ENCODE measurements around the gene GID8. TPM values are rescaled to one million over a fixed set of nuclear protein-coding genes. Genes with fewer than 3 reads are reported as not detected.

Gene GID8
- total and polyA plus RNA-seq, 2 experiments from 2014 or later = 41.8 to 106 TPM

DNA sequence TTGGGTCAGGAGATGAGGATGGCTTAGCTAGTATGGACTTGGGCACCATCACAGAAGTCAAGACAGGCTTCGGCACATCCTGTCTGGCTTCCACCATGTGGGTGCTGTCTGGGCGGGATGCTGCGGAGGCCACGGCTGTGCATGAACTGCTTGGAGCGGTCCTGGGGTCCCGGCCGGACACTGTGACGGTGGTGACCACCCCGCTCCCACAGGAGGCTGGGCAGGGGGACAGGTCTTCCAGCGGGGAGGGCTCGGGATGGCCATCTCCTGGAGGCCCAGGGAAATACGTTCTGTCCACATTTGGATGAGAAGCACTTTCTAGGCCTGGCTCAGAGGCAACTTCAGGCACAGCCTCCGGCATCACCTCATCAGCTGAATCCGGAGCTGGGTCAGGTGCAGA lies 44.2 kb upstream of the GID8 start:
- H3K36me3 ChIP-seq (ENCODE audit: insufficient read depth) = peaks cover 78% of the 10 kb centered on the region

DNA sequence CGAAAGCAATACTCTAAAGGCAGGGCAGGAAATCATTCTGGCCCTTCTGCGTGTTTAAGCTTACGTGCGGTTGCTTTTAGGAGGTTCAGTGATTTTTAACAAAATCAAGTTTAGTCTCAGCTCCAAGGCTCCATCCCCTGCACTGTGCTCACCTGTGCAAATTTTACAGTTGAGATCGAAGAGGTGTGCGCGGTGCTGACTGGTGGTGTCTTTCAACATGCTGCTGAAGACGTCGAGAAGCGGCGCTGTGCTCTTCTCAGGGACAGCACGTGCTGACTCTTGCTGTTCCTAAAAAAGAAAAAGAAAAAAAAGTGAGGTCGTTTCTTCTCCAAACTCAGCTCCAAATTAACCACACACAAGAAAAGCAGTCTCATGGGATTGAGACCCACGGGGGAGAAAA lies 43.7 kb upstream of the GID8 start:
- H3F3A ChIP-seq (replicated peaks; ENCODE audit: low read depth) = peaks cover 73% of the 10 kb centered on the region
- DNase-seq (ENCODE audit: low spot score) = no peak
- no peak overlapping the region for H3K4me2 ChIP-seq
- Mint-ChIP-seq H3K9me3 (no peaks in the 10 kb centered on the region; the same call in 2 of the 3 replicates), H3K36me3 (ENCODE audit: low read depth) (peaks cover 72% of the 10 kb centered on the region), H3K27me3 (ENCODE audit: insufficient read depth, low read depth, poor library complexity) (peaks cover 22% of the 10 kb centered on the region), H3K4me1 (peaks cover 19% of the 10 kb centered on the region), H3K4me3 (no peak overlapping the region), H3K27ac (no peak overlapping the region)
- H4K20me1 ChIP-seq (replicated peaks; ENCODE audit: insufficient read depth) = peaks cover 42% of the 10 kb centered on the region
- no peaks in the 10 kb centered on the region for H3K79me2 ChIP-seq (replicated peaks; ENCODE audit: insufficient read depth)
- no peak overlapping the region for H3K4me3 ChIP-seq
- H3K9me2 ChIP-seq (ENCODE audit: insufficient read depth) = no peaks in the 10 kb centered on the region
- peaks cover 14% of the 10 kb centered on the region for H3K4me1 ChIP-seq (ENCODE audit: insufficient read depth)
- H3K36me3 ChIP-seq (ENCODE audit: insufficient read depth) = peaks cover 72% of the 10 kb centered on the region
- ATAC-seq = no peak
- H3K27me3 ChIP-seq (ENCODE audit: insufficient read depth) = no peaks in the 10 kb centered on the region
- H2AFZ ChIP-seq = no peak overlapping the region
- no peak overlapping the region for H3K27ac ChIP-seq (ENCODE audit: low read depth)
- TF ChIP-seq NANOG (IDR thresholded peaks at IDR 0.05; ENCODE audit: borderline replicate concordance) (no peak), ZNF331 (CRISPR knock-in tag; IDR thresholded peaks at IDR 0.05; ENCODE audit: low read depth) (no peak), EZH2 (IDR thresholded peaks at IDR 0.05; ENCODE audit: low read depth, unreplicated experiment) (no peak), STAT1 (IDR thresholded peaks at IDR 0.05; ENCODE audit: unreplicated experiment) (no peak), EZH2phosphoT487 (IDR thresholded peaks at IDR 0.05; ENCODE audit: unreplicated experiment) (no peak), ZNF114 (CRISPR knock-in tag; IDR thresholded peaks at IDR 0.05) (no peak), CREB1 (CRISPR knock-in tag; IDR thresholded peaks at IDR 0.05; ENCODE audit: low read depth) (no peak)
- TF ChIP-seq, protein P1, sequence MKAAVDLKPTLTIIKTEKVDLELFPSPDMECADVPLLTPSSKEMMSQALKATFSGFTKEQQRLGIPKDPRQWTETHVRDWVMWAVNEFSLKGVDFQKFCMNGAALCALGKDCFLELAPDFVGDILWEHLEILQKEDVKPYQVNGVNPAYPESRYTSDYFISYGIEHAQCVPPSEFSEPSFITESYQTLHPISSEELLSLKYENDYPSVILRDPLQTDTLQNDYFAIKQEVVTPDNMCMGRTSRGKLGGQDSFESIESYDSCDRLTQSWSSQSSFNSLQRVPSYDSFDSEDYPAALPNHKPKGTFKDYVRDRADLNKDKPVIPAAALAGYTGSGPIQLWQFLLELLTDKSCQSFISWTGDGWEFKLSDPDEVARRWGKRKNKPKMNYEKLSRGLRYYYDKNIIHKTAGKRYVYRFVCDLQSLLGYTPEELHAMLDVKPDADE (IDR thresholded peaks at IDR 0.05) = no peak
- TF ChIP-seq, protein P2, sequence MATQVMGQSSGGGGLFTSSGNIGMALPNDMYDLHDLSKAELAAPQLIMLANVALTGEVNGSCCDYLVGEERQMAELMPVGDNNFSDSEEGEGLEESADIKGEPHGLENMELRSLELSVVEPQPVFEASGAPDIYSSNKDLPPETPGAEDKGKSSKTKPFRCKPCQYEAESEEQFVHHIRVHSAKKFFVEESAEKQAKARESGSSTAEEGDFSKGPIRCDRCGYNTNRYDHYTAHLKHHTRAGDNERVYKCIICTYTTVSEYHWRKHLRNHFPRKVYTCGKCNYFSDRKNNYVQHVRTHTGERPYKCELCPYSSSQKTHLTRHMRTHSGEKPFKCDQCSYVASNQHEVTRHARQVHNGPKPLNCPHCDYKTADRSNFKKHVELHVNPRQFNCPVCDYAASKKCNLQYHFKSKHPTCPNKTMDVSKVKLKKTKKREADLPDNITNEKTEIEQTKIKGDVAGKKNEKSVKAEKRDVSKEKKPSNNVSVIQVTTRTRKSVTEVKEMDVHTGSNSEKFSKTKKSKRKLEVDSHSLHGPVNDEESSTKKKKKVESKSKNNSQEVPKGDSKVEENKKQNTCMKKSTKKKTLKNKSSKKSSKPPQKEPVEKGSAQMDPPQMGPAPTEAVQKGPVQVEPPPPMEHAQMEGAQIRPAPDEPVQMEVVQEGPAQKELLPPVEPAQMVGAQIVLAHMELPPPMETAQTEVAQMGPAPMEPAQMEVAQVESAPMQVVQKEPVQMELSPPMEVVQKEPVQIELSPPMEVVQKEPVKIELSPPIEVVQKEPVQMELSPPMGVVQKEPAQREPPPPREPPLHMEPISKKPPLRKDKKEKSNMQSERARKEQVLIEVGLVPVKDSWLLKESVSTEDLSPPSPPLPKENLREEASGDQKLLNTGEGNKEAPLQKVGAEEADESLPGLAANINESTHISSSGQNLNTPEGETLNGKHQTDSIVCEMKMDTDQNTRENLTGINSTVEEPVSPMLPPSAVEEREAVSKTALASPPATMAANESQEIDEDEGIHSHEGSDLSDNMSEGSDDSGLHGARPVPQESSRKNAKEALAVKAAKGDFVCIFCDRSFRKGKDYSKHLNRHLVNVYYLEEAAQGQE (IDR thresholded peaks at IDR 0.05; ENCODE audit: unreplicated experiment) = no peak
- TF ChIP-seq, protein P3, sequence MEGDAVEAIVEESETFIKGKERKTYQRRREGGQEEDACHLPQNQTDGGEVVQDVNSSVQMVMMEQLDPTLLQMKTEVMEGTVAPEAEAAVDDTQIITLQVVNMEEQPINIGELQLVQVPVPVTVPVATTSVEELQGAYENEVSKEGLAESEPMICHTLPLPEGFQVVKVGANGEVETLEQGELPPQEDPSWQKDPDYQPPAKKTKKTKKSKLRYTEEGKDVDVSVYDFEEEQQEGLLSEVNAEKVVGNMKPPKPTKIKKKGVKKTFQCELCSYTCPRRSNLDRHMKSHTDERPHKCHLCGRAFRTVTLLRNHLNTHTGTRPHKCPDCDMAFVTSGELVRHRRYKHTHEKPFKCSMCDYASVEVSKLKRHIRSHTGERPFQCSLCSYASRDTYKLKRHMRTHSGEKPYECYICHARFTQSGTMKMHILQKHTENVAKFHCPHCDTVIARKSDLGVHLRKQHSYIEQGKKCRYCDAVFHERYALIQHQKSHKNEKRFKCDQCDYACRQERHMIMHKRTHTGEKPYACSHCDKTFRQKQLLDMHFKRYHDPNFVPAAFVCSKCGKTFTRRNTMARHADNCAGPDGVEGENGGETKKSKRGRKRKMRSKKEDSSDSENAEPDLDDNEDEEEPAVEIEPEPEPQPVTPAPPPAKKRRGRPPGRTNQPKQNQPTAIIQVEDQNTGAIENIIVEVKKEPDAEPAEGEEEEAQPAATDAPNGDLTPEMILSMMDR (conservative IDR thresholded peaks at IDR 0.05; ENCODE audit: low read depth in 2 of 2) = no peak

More for the DNA sequence above, 44.2 kb upstream of the GID8 start:
- ATAC-seq (peak; percentile 30), DNase-seq (ENCODE audit: low spot score) (no peak)
- H3K4me1 Mint-ChIP-seq = peaks cover 13% of the 10 kb centered on the region
- H3K27me3 Mint-ChIP-seq (ENCODE audit: insufficient read depth, low read depth, poor library complexity) = peaks cover 18% of the 10 kb centered on the region
- Histone ChIP-seq H3K4me3 (no peak overlapping the region), H2AFZ (no peak overlapping the region), H3K79me2 (replicated peaks; ENCODE audit: insufficient read depth) (no peaks in the 10 kb centered on the region), H3K9me2 (ENCODE audit: insufficient read depth) (no peaks in the 10 kb centered on the region), H3K27ac (ENCODE audit: low read depth) (0 out of 2 replicates have a peak overlapping the region, but pooled peaks have one; percentile 45), H3K4me2 (no peak overlapping the region), H4K20me1 (replicated peaks; ENCODE audit: insufficient read depth) (peaks cover 42% of the 10 kb centered on the region), H3K4me1 (ENCODE audit: insufficient read depth) (peaks cover 9% of the 10 kb centered on the region), H3K27me3 (ENCODE audit: insufficient read depth) (no peaks in the 10 kb centered on the region), H3F3A (replicated peaks; ENCODE audit: low read depth) (peaks cover 73% of the 10 kb centered on the region)
- H3K4me3 Mint-ChIP-seq = no peak overlapping the region
- H3K9me3 Mint-ChIP-seq = no peaks in the 10 kb centered on the region; the same call in 2 of the 3 replicates
- TF ChIP-seq STAT1 (IDR thresholded peaks at IDR 0.05; ENCODE audit: unreplicated experiment) (no peak), JUNB (IDR thresholded peaks at IDR 0.05; ENCODE audit: unreplicated experiment) (no peak)
- TF ChIP-seq, protein P3 (conservative IDR thresholded peaks at IDR 0.05; ENCODE audit: low read depth in 2 of 2) = peak; percentile 13 to 44; a peak in 3 of 4 replicates
- no peak overlapping the region for H3K27ac Mint-ChIP-seq
- H3K36me3 Mint-ChIP-seq (ENCODE audit: low read depth) = peaks cover 78% of the 10 kb centered on the region

All from GM23338 (cell line).